ENCODE data around the gene KIF5B. TPM values are rescaled to one million over a fixed set of nuclear protein-coding genes. Genes with fewer than 3 reads are reported as not detected.

KIF5B gene
- total RNA-seq, 1 experiment from 2014 or later = 108 TPM

- H3K36me3 Mint-ChIP-seq (ENCODE audit: insufficient read depth, unreplicated experiment) = no peaks in the 10 kb centered on the region
- no peak for DNase-seq
- no peak overlapping the region for H3K4me3 Mint-ChIP-seq (ENCODE audit: low read depth, unreplicated experiment)
- no peak for TF ChIP-seq CTCF (IDR thresholded peaks at IDR 0.05; ENCODE audit: unreplicated experiment)
- H3K4me1 Mint-ChIP-seq (ENCODE audit: low read depth, unreplicated experiment) = no peaks in the 10 kb centered on the region
- no peaks in the 10 kb centered on the region for H3K27me3 Mint-ChIP-seq (ENCODE audit: unreplicated experiment)
- intact Hi-C loops (cut with micrococcal nuclease; ENCODE audit: unreplicated experiment) = no loop called here
- H3K27ac Mint-ChIP-seq (ENCODE audit: unreplicated experiment) = no peak overlapping the region
- CTCF ChIA-PET = no interaction called here
- no peaks in the 10 kb centered on the region for H3K9me3 Mint-ChIP-seq (ENCODE audit: low read depth, unreplicated experiment)
- no TSS peak for BruUV-seq (replicated peaks)
Observed at GRCh38 chr10:32065856-32066255, 9.6 kb upstream of the KIF5B start.

- CTCF ChIA-PET = no interaction called here
- no peak for TF ChIP-seq CTCF (IDR thresholded peaks at IDR 0.05; ENCODE audit: unreplicated experiment)
- no TSS peak for BruUV-seq (replicated peaks)
- H3K4me1 Mint-ChIP-seq (ENCODE audit: low read depth, unreplicated experiment) = peaks cover 7% of the 10 kb centered on the region
- no peak overlapping the region for H3K27ac Mint-ChIP-seq (ENCODE audit: unreplicated experiment)
- H3K9me3 Mint-ChIP-seq (ENCODE audit: low read depth, unreplicated experiment) = no peaks in the 10 kb centered on the region
- DNase-seq = no peak
- H3K36me3 Mint-ChIP-seq (ENCODE audit: insufficient read depth, unreplicated experiment) = peaks cover 6% of the 10 kb centered on the region
- H3K4me3 Mint-ChIP-seq (ENCODE audit: low read depth, unreplicated experiment) = no peak overlapping the region
- no peaks in the 10 kb centered on the region for H3K27me3 Mint-ChIP-seq (ENCODE audit: unreplicated experiment)
- intact Hi-C loops (cut with micrococcal nuclease; ENCODE audit: unreplicated experiment) = no loop called here
Observed at GRCh38 chr10:32061440-32061839, 5.2 kb upstream of the KIF5B start.

GRCh38 chr10:32060347-32060746, 4.1 kb upstream of the KIF5B start:
- intact Hi-C loops (cut with micrococcal nuclease; ENCODE audit: unreplicated experiment) = no loop called here
- peaks cover 17% of the 10 kb centered on the region for H3K36me3 Mint-ChIP-seq (ENCODE audit: insufficient read depth, unreplicated experiment)
- no peak overlapping the region for H3K27ac Mint-ChIP-seq (ENCODE audit: unreplicated experiment)
- no peaks in the 10 kb centered on the region for H3K27me3 Mint-ChIP-seq (ENCODE audit: unreplicated experiment)
- no peak for DNase-seq
- no peak overlapping the region for H3K4me3 Mint-ChIP-seq (ENCODE audit: low read depth, unreplicated experiment)
- peaks cover 8% of the 10 kb centered on the region for H3K4me1 Mint-ChIP-seq (ENCODE audit: low read depth, unreplicated experiment)
- no peak for TF ChIP-seq CTCF (IDR thresholded peaks at IDR 0.05; ENCODE audit: unreplicated experiment)
- no TSS peak for BruUV-seq (replicated peaks)
- CTCF ChIA-PET = no interaction called here
- no peaks in the 10 kb centered on the region for H3K9me3 Mint-ChIP-seq (ENCODE audit: low read depth, unreplicated experiment)

GRCh38 chr10:32059472-32059871, 3.2 kb upstream of the KIF5B start:
- Mint-ChIP-seq H3K27me3 (ENCODE audit: unreplicated experiment) (no peaks in the 10 kb centered on the region), H3K4me3 (ENCODE audit: low read depth, unreplicated experiment) (no peak overlapping the region), H3K4me1 (ENCODE audit: low read depth, unreplicated experiment) (peaks cover 8% of the 10 kb centered on the region), H3K27ac (ENCODE audit: unreplicated experiment) (no peak overlapping the region), H3K9me3 (ENCODE audit: low read depth, unreplicated experiment) (no peaks in the 10 kb centered on the region), H3K36me3 (ENCODE audit: insufficient read depth, unreplicated experiment) (peaks cover 25% of the 10 kb centered on the region)
- intact Hi-C loops (cut with micrococcal nuclease; ENCODE audit: unreplicated experiment) = loop anchor here (10.0 kb wide), 1 partner anchor 95 kb away; no protein-coding TSS in a partner anchor
- no TSS peak for BruUV-seq (replicated peaks)
- CTCF ChIA-PET = interaction anchor here (0.6 kb wide), 1 partner anchor 19 kb away, joined by 4 read pairs; no protein-coding TSS in a partner anchor
- DNase-seq = no peak
- no peak for TF ChIP-seq CTCF (IDR thresholded peaks at IDR 0.05; ENCODE audit: unreplicated experiment)
